ENCODE data around the gene NOTCH1.

Gene NOTCH1

GRCh38 chr9:136588663-136589464, 43.0 kb upstream of the NOTCH1 start:
- H3K27ac ChIP-seq, result no peak overlapping the region
- TF ChIP-seq CTCF (conservative IDR thresholded peaks at IDR 0.05), result no peak

- no peak overlapping the region for H3K27ac ChIP-seq
- TF ChIP-seq CTCF (conservative IDR thresholded peaks at IDR 0.05), result no peak
Observed at GRCh38 chr9:136587944-136588662, 42.3 kb upstream of the NOTCH1 start.

GRCh38 chr9:136587145-136587943, 41.5 kb upstream of the NOTCH1 start:
- no peak for TF ChIP-seq CTCF (conservative IDR thresholded peaks at IDR 0.05)
- no peak overlapping the region for H3K27ac ChIP-seq

- H3K27ac ChIP-seq, result no peak overlapping the region
- TF ChIP-seq CTCF (conservative IDR thresholded peaks at IDR 0.05), result no peak
Observed at GRCh38 chr9:136586391-136586953, 40.6 kb upstream of the NOTCH1 start.

- no peak for TF ChIP-seq CTCF (conservative IDR thresholded peaks at IDR 0.05)
- H3K27ac ChIP-seq, result no peak overlapping the region
Observed at GRCh38 chr9:136585531-136586120, 39.8 kb upstream of the NOTCH1 start.

GRCh38 chr9:136584934-136585333, 39.1 kb upstream of the NOTCH1 start:
- TF ChIP-seq CTCF (conservative IDR thresholded peaks at IDR 0.05), result no peak
- H3K27ac ChIP-seq, result no peak overlapping the region

All from VCaP (cell line).